LNCAP (cell line): ENCODE data around the gene CAMTA1.

ENCODE experiments used
- TF ChIP-seq, protein P1 (sequence below): fragments of 450-650 bp; IDR thresholded peaks from 2 replicates; pipeline ENCODE4 v1.5.1; 2017; ENCODE audit warnings: mild to moderate bottlenecking

The CAMTA1 gene

DNA sequence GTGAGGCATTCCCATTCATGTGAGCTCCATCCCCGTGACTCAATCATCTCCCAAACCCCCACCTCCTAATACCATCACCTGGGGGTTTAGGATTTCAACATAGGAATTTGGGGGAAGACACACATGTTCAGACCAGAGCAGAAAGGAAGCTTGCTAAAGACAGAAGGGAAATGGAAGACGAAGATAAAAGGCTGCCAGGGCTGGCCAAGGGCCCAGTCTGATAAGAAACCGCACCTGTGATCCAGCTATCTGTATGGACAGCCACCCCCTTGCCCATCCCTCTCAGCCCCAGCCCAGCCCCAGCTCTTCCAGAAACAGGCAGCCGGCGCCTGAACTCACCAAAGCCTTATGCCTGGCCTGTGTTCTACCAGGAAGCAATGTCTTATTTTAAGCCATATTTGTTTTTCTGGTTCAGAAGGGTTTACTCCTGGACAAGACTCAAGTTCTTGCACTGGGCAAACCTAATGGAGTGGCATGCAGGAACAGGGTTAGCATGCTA lies 787.4 kb downstream of the CAMTA1 start:
- TF ChIP-seq, protein P1, sequence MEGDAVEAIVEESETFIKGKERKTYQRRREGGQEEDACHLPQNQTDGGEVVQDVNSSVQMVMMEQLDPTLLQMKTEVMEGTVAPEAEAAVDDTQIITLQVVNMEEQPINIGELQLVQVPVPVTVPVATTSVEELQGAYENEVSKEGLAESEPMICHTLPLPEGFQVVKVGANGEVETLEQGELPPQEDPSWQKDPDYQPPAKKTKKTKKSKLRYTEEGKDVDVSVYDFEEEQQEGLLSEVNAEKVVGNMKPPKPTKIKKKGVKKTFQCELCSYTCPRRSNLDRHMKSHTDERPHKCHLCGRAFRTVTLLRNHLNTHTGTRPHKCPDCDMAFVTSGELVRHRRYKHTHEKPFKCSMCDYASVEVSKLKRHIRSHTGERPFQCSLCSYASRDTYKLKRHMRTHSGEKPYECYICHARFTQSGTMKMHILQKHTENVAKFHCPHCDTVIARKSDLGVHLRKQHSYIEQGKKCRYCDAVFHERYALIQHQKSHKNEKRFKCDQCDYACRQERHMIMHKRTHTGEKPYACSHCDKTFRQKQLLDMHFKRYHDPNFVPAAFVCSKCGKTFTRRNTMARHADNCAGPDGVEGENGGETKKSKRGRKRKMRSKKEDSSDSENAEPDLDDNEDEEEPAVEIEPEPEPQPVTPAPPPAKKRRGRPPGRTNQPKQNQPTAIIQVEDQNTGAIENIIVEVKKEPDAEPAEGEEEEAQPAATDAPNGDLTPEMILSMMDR: no peak

DNA sequence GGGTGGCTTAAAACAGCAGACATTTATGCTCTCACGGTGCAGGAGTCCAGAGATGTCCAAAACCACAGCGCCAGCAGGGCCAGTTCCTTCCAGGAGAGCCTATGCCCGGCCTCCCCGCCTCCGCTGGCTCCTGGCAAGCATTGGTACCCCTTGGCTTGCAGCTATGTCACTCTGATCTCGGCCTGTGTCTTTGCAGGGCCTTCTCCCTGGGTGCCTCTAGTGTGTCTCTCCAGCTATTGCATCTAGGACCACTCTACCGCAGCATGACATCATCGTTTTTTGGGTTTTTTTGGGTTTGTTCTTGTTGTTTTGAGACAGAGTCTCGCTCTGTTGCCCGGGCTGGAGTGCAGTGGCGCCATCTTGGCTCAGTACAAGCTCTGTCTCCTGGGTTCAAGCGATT lies 788.2 kb downstream of the CAMTA1 start:
- TF ChIP-seq, protein P1: no peak

DNA sequence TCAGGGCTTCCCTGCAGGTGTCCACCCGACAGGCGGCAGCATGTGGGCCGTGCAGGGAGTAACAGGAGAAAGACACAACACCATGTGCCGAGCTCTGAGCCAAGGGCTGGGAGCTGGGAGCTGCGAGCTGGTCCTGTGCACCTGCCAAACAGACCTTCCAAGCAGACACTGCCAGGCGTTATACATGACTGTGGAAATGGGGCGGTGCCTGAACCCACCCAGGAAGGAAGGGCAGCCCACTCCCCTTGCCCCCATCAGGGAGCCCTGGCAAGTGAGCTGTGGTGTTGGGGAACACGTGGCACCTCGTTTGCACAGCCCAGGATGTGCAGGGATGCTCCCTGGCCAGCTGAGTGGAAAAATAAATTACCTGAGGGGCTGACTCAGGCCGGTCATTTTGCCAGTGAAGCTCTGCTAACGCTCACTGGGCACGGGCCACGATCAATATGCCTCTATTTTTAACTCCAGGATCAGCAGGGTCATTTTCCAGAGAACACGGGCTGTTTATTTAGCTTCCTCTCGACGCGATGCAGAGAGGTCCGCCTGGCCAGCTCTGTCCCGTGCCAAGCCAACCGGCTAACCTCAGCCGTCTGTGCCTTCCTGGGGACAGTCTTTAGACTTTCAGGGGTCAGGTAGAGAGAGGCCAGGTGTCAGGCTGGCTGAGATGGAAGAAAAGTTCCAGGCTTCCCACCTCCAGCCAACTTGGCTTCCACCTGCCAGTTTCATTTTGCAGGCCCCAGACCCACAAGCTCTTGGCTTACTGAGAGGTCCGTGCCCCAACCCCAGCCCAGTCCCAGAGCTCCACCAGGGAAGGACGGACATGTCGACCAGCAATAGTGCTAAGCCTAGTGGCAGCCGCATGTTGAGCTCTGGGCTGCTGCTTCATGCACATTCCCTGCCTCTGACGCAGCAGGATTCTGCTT lies 789.1 kb downstream of the CAMTA1 start:
- TF ChIP-seq, protein P1: no peak

DNA sequence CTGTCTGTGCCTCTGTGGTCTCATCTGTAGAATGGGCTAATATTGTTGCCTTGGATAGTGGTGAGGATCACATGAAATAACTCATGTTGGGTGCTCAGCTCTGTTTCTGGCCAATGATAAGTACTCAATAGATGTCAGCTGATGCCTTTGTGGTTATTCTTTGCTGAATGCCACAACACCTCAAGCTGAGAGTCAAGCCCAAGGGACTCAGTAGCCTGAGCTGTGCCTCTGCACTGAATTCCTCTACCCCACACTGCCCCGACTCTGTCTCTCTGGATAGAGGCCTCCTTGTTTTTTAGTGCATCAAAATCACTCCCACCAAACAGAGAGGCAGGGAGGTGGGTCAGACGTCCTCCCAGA lies 789.8 kb downstream of the CAMTA1 start:
- TF ChIP-seq, protein P1: no peak

DNA sequence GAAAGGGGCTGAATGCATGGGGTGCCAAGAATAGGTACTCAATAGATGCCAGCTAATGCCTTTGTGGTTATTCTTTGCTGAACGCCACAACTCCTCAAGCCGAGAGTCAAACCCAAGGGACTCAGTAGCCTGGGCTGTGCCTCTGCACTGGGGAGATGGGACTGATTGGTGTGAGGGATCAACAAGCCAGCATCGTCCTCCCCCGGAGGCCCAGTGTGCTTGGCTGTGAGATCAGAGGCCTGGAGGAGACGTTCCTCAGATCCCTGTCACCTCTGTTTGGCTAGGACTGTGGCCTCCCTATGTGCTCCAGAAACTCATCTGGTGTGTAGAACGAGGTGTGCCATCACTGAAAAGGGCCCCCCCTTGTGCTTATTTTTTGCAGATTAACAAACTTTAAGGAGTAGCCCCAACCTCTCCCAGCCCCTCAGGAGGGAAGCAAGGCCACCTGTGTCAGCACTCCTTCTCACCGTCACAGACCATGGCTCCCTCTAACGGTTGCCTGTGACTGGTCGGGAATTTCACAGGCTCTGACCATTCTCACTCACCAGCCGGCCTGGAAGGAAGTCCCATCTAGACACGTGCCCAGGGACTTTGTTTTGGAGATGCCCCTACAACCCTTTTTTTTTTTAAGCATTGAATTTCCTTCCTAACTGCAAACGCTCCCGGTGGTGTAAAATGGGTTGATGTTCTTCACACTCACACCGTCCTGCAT lies 791.8 kb downstream of the CAMTA1 start:
- TF ChIP-seq, protein P1: no peak

DNA sequence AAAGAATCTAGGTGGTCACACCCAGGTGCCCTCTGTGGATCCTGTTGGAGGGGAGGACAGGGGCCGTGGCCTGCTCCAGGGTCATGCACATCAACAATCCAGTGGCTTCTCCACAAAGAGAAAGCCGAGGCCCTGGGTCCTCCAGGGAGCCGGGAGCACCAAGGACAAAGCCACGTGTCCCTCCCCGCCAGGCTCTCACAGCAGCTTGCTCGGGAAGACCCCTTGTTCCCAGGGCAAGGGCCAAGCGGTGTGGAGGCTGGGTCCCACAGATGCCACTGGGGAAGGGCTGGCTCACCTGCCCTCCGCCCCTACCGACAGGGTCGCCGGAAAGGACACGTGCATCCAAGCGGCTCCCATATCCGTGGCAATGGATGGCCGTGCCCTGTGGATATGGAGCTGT lies 793.0 kb downstream of the CAMTA1 start:
- TF ChIP-seq, protein P1: no peak

DNA sequence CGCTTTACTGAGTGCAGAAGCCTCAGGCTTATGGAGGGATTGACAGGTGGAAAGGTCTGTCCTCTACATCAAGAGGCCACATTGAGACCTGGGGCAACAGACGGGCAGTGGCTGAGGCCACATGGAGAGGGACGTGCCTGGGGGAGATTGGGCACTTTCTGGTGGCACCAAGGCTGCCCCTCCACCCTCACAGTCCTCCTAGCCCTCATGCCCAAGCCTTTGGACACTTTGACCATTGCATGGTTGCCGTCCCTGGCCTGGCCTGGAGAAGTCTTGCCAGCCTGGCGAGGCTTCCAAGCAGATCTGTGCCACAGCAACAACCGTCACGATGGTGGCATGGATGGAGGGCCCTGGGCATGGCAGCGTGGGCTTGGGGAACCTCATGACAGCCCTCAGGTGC lies 793.8 kb downstream of the CAMTA1 start:
- TF ChIP-seq, protein P1: no peak
